ENCODE measurements around the gene CELF2. TPM values are rescaled to one million over a fixed set of nuclear protein-coding genes. Genes with fewer than 3 reads are reported as not detected.

Gene CELF2
- total and polyA plus RNA-seq, 2 of the 4 experiments (the other 2 are of a cell fraction), result 3.5 to 6.6 TPM

DNA sequence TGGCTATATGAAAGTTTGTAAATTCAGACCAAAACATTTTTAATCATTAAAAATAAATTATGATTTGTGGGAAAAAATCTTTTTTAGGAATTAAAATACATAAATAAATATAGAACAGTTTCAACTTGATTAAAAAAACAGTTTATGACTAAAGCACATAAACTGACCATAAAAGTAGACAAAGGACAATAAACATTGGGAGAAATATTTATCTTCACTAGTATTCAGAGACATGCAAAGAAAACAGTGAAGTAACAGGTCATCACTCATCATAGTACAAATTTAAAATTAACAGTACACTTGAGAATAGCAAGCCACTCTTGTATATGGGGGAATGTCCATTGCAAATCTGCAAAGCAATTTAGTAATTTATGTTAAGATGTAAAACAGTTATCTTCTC lies 28.0 kb upstream of the CELF2 start:
- Histone ChIP-seq H2BK15ac (ENCODE audit: low read depth, low read length) (no peak overlapping the region), H3K23ac (ENCODE audit: low read depth, low read length) (no peak overlapping the region), H3K4me3 (ENCODE audit: insufficient read depth, low read depth, low read length) (no peak overlapping the region), H3K18ac (ENCODE audit: low read depth, low read length) (no peak overlapping the region), H3K27me3 (ENCODE audit: control insufficient read depth, insufficient read depth, low read length) (0 out of 2 replicates have a peak, but pooled peaks cover 1% of the 10 kb centered on the region), H3K56ac (ENCODE audit: extremely low read depth, insufficient read depth, low read length) (no peak overlapping the region), H3K9me1 (ENCODE audit: insufficient read depth, low read length) (no peaks in the 10 kb centered on the region), H3K4me1 (ENCODE audit: control insufficient read depth, insufficient read depth, low read length) (peaks cover 2% of the 10 kb centered on the region; the same call in 1 of the 2 replicates), H2AFZ (replicated peaks; ENCODE audit: low read length, poor library complexity) (no peak overlapping the region), H4K8ac (ENCODE audit: low read depth in 2 of 2, low read length in 2 of 2) (no peak overlapping the region), H3K9ac (ENCODE audit: low read depth, low read length) (no peak overlapping the region), H3K4ac (ENCODE audit: low read depth, low read length) (no peak overlapping the region), H2BK120ac (ENCODE audit: low read depth, low read length) (no peak overlapping the region), H2BK20ac (ENCODE audit: low read depth, low read length) (no peak overlapping the region), H4K20me1 (ENCODE audit: insufficient read depth, low read length) (no peaks in the 10 kb centered on the region), H4K5ac (ENCODE audit: low read depth, low read length) (no peak overlapping the region), H4K91ac (ENCODE audit: insufficient read depth, low read depth, low read length) (no peak overlapping the region), H2AK9ac (replicated peaks; ENCODE audit: low read depth, low read length, poor library complexity) (no peak overlapping the region), H2AK5ac (ENCODE audit: low read depth, low read length) (no peak overlapping the region), H2BK5ac (ENCODE audit: low read depth, low read length, poor library complexity, severe bottlenecking) (no peak overlapping the region), H3K79me1 (ENCODE audit: low read depth in 1 of 2, low read length in 2 of 2) (no peaks in the 10 kb centered on the region), H3K4me2 (ENCODE audit: low read depth, low read length) (no peak overlapping the region), H3K36me3 (ENCODE audit: control insufficient read depth, insufficient read depth, low read length) (no peaks in the 10 kb centered on the region), H3K14ac (replicated peaks; ENCODE audit: low read depth, low read length) (no peak overlapping the region), H3K27ac (ENCODE audit: insufficient read depth, low read length) (no peak overlapping the region), H3K9me3 (ENCODE audit: control insufficient read depth, insufficient read depth, low read length) (0 out of 2 replicates have a peak, but pooled peaks cover 2% of the 10 kb centered on the region)
- ATAC-seq (ENCODE audit: low read depth) (no peak), DNase-seq (no peak)
- ChIA-PET POLR2A (ENCODE audit: unreplicated experiment) (no interaction called here), CTCF (no interaction called here)
- intact Hi-C loops (cut with micrococcal nuclease), result no loop called here
- in situ Hi-C loops (cut with MboI; ENCODE audit: low sequenced_read_pairs), result no loop called here
- BruUV-seq (replicated peaks), result no TSS peak
- dilution Hi-C loops (cut with HindIII; ENCODE audit: low sequenced_read_pairs, unreplicated experiment), result no loop called here
- TF ChIP-seq MAZ (IDR thresholded peaks at IDR 0.05; ENCODE audit: borderline replicate concordance, low read depth, low read length) (no peak), CHD1 (IDR thresholded peaks at IDR 0.05; ENCODE audit: low read depth, low read length) (no peak), MXI1 (IDR thresholded peaks at IDR 0.05; ENCODE audit: borderline replicate concordance, low read depth, low read length) (no peak), RAD21 (IDR thresholded peaks at IDR 0.05; ENCODE audit: low read length) (no peak), NFE2L2 (IDR thresholded peaks at IDR 0.05; ENCODE audit: low read depth, low read length) (no peak), SMC3 (IDR thresholded peaks at IDR 0.05; ENCODE audit: low read depth, low read length) (no peak), BHLHE40 (IDR thresholded peaks at IDR 0.05; ENCODE audit: low read depth, low read length) (no peak), POLR2A (IDR thresholded peaks at IDR 0.05; ENCODE audit: low read depth, low read length) (no peak), RFX5 (IDR thresholded peaks at IDR 0.05; ENCODE audit: low read depth, low read length) (no peak), FOS (IDR thresholded peaks at IDR 0.05; ENCODE audit: low read depth, low read length) (no peak), RCOR1 (IDR thresholded peaks at IDR 0.05; ENCODE audit: insufficient replicate concordance, low read length) (no peak), CEBPB (IDR thresholded peaks at IDR 0.05; ENCODE audit: low read depth, low read length) (no peak), MAFK (IDR thresholded peaks at IDR 0.05; ENCODE audit: low read depth, low read length) (no peak)
- TF ChIP-seq, protein P1, sequence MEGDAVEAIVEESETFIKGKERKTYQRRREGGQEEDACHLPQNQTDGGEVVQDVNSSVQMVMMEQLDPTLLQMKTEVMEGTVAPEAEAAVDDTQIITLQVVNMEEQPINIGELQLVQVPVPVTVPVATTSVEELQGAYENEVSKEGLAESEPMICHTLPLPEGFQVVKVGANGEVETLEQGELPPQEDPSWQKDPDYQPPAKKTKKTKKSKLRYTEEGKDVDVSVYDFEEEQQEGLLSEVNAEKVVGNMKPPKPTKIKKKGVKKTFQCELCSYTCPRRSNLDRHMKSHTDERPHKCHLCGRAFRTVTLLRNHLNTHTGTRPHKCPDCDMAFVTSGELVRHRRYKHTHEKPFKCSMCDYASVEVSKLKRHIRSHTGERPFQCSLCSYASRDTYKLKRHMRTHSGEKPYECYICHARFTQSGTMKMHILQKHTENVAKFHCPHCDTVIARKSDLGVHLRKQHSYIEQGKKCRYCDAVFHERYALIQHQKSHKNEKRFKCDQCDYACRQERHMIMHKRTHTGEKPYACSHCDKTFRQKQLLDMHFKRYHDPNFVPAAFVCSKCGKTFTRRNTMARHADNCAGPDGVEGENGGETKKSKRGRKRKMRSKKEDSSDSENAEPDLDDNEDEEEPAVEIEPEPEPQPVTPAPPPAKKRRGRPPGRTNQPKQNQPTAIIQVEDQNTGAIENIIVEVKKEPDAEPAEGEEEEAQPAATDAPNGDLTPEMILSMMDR (conservative IDR thresholded peaks at IDR 0.05; ENCODE audit: low read depth, low read length), result no peak
- TF ChIP-seq, protein P2, sequence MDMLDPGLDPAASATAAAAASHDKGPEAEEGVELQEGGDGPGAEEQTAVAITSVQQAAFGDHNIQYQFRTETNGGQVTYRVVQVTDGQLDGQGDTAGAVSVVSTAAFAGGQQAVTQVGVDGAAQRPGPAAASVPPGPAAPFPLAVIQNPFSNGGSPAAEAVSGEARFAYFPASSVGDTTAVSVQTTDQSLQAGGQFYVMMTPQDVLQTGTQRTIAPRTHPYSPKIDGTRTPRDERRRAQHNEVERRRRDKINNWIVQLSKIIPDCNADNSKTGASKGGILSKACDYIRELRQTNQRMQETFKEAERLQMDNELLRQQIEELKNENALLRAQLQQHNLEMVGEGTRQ (IDR thresholded peaks at IDR 0.05; ENCODE audit: low read depth, low read length), result no peak
- TF ChIP-seq, protein P3, sequence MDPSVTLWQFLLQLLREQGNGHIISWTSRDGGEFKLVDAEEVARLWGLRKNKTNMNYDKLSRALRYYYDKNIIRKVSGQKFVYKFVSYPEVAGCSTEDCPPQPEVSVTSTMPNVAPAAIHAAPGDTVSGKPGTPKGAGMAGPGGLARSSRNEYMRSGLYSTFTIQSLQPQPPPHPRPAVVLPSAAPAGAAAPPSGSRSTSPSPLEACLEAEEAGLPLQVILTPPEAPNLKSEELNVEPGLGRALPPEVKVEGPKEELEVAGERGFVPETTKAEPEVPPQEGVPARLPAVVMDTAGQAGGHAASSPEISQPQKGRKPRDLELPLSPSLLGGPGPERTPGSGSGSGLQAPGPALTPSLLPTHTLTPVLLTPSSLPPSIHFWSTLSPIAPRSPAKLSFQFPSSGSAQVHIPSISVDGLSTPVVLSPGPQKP (IDR thresholded peaks at IDR 0.05; ENCODE audit: borderline replicate concordance, low read depth, low read length), result no peak
